Endothelial cell of umbilical vein (primary cell): Measurements from ENCODE around the gene CWC27. TPM values are rescaled to one million over a fixed set of nuclear protein-coding genes. Genes with fewer than 3 reads are reported as not detected.

ENCODE experiments used
- BruUV-seq: library from RNA; stranded (reverse); fragments of 400-500 nt; replicated peaks from 2 replicates; lab custom pipeline; 2021; lab: Mats Ljungman, UMichigan
- CTCF ChIA-PET: fragments of 300-600, 350-600 bp; sonication (Branson Sonifier 250); formaldehyde crosslinking; loops from one replicate; lab custom pipeline; 2021; ENCODE audit warnings: antibody characterized with exemption, inconsistent platforms; lab: Charles Lee
- POLR2A ChIA-PET: fragments of 300-600, 350-600 bp; sonication (Branson Sonifier 250); formaldehyde crosslinking; loops from one replicate; lab custom pipeline; 2021; ENCODE audit warnings: antibody characterized with exemption, inconsistent platforms; lab: Charles Lee
- DNase-seq: peaks from one replicate; pipeline ENCODE4 v3.0.0-alpha.2; 2011; ENCODE audit warnings: low read depth, low spot score
- FAIRE-seq: peaks from 2 replicates; lab custom pipeline; 2011; peaks lifted over from hg19 to GRCh38; lab: Jason Lieb, UNC
- H2AFZ ChIP-seq: 2 replicates; pipeline ENCODE4 v1.6.0; 2012; ENCODE audit warnings: low read depth, low read length, control low read depth, inconsistent platforms
- H3K27ac ChIP-seq: 2 replicates; pipeline ENCODE4 v1.5.1; 2011; ENCODE audit warnings: low read depth, mild to moderate bottlenecking, control low read depth, low read length, moderate library complexity; ENCODE audit not compliant: insufficient read depth
- H3K27me3 ChIP-seq, 2 experiments: 2 replicates each; pipeline versions ENCODE4 v1.6.0 to v1.6.1; 2011; ENCODE audit warnings: low read length in 2 of 2, mixed read lengths in 1 of 2; ENCODE audit not compliant: control insufficient read depth in 2 of 2, insufficient read depth in 2 of 2
- H3K36me3 ChIP-seq, 2 experiments: 2 replicates in 1 of 2; 3 replicates in 1 of 2; pipeline ENCODE4 v1.5.1; 2011; ENCODE audit warnings: low read length in 2 of 2, mild to moderate bottlenecking in 1 of 2, moderate library complexity in 1 of 2; ENCODE audit not compliant: control insufficient read depth in 2 of 2, insufficient read depth in 2 of 2; ENCODE audit errors: extremely low read depth in 1 of 2
- H3K4me1 ChIP-seq: 3 replicates; pipeline ENCODE4 v1.5.1; 2011; ENCODE audit warnings: mild to moderate bottlenecking, low read length; ENCODE audit not compliant: control insufficient read depth, insufficient read depth; ENCODE audit errors: extremely low read depth
- H3K4me2 ChIP-seq: 2 replicates; pipeline ENCODE4 v1.6.1; 2011; ENCODE audit warnings: low read length, control low read depth, mixed read lengths; ENCODE audit not compliant: insufficient read depth
- H3K4me3 ChIP-seq, 3 experiments: fragments of 200-600 bp in 1 of 3; sonication (generic), shearing (Covaris generic) in 1 of 3; replicated peaks in 1 of 3; 2 replicates each; pipeline ENCODE4 v1.5.1; 2011 to 2016; ENCODE audit warnings: control low read depth in 3 of 3, low read length in 3 of 3, mild to moderate bottlenecking in 2 of 3, inconsistent platforms in 1 of 3, low read depth in 1 of 3, moderate library complexity in 1 of 3; ENCODE audit not compliant: insufficient read depth in 1 of 3
- H3K79me2 ChIP-seq: 2 replicates; pipeline ENCODE4 v1.6.0; 2012; ENCODE audit warnings: low read length, inconsistent platforms; ENCODE audit not compliant: control insufficient read depth, insufficient read depth
- H3K9ac ChIP-seq: replicated peaks from 2 replicates; pipeline ENCODE3; 2011; ENCODE audit warnings: low read length, control low read depth; ENCODE audit not compliant: insufficient read depth; ENCODE audit errors: extremely low read depth
- H3K9me1 ChIP-seq: replicated peaks from 3 replicates; pipeline ENCODE4 v1.6.0; 2011; ENCODE audit warnings: mild to moderate bottlenecking, low read length; ENCODE audit not compliant: control insufficient read depth, insufficient read depth; ENCODE audit errors: extremely low read depth
- H3K9me3 ChIP-seq: replicated peaks from 2 replicates; pipeline ENCODE4 v1.5.1; 2012; ENCODE audit warnings: low read length, inconsistent platforms; ENCODE audit not compliant: control insufficient read depth, insufficient read depth
- H4K20me1 ChIP-seq: replicated peaks from 2 replicates; pipeline ENCODE3; 2011; ENCODE audit warnings: mild to moderate bottlenecking, low read length; ENCODE audit not compliant: control insufficient read depth, insufficient read depth; ENCODE audit errors: extremely low read depth
- CTCF ChIP-seq, 2 donors: IDR thresholded peaks; 1 replicate in 1 of 2; 2 replicates in 1 of 2; pipeline ENCODE4 v1.5.1; 2011; ENCODE audit warnings: low read length in 2 of 2, mild to moderate bottlenecking in 2 of 2, moderate library complexity in 2 of 2, control low read depth in 1 of 2, inconsistent platforms in 1 of 2, low read depth in 1 of 2; ENCODE audit not compliant: insufficient read depth in 1 of 2; ENCODE audit errors: extremely low read depth in 1 of 2
- EZH2 ChIP-seq: IDR thresholded peaks from 2 replicates; pipeline ENCODE4 v1.6.1; 2012; ENCODE audit warnings: borderline replicate concordance, low read depth, mild to moderate bottlenecking, moderate library complexity, low read length, inconsistent platforms; ENCODE audit not compliant: severe bottlenecking
- FOS ChIP-seq: IDR thresholded peaks from 2 replicates; pipeline ENCODE4 v1.6.1; 2011; ENCODE audit warnings: mild to moderate bottlenecking, low read length, moderate library complexity, borderline replicate concordance; ENCODE audit not compliant: insufficient read depth
- GATA2 ChIP-seq: IDR thresholded peaks from 2 replicates; pipeline ENCODE4 v1.7.0; 2011; ENCODE audit warnings: low read depth, mild to moderate bottlenecking, moderate library complexity, mixed read lengths, low read length; ENCODE audit not compliant: insufficient read length, insufficient read depth
- JUN ChIP-seq: IDR thresholded peaks from 2 replicates; pipeline ENCODE4 v1.6.1; 2011; ENCODE audit warnings: borderline replicate concordance, low read depth; ENCODE audit not compliant: insufficient read length, insufficient read depth
- MYC ChIP-seq: IDR thresholded peaks from one replicate; pipeline ENCODE4 v1.6.1; 2011; ENCODE audit warnings: mild to moderate bottlenecking, low read depth, low read length
- POLR2A ChIP-seq: IDR thresholded peaks from 2 replicates; pipeline ENCODE4 v1.6.1; 2012; ENCODE audit warnings: low read depth, mild to moderate bottlenecking, control low read depth, low read length
- POLR2AphosphoS5 ChIP-seq: IDR thresholded peaks from 2 replicates; pipeline ENCODE4 v1.6.1; 2012; ENCODE audit warnings: low read depth, mild to moderate bottlenecking, control low read depth, low read length, moderate library complexity; ENCODE audit not compliant: insufficient read depth
- dilution Hi-C: fragments of 300-500 bp; cut with MboI; formaldehyde crosslinking; loops from one replicate; pipeline ENCODE4 v1.15.0; 2019; ENCODE audit warnings: low sequenced_read_pairs; ENCODE audit not compliant: extremely low pct_ligation_motif_present
- intact Hi-C: fragments of 100-400 bp; cut with micrococcal nuclease; formaldehyde crosslinking; loops from one replicate; pipeline ENCODE4 v1.10.0; 2022
- polyA plus RNA-seq, 4 experiments: library from polyadenylated mRNA; depleted of rRNA in 3 of 4; stranded (reverse) in 3 of 4; unstranded in 1 of 4; fragments of >200 nt; gene quantifications; 2 replicates each; pipeline versions ENCODE4 v1.2.1 to v1.2.3, GENCODE V29; 2011 to 2012; ENCODE audit warnings: missing spikeins in 1 of 4
- total RNA-seq: library from RNA; stranded (reverse); gene quantifications from 2 replicates; pipeline ENCODE4 v1.2.3, GENCODE V29; 2021
- TF ChIP-seq, protein P1 (sequence below): IDR thresholded peaks from 2 replicates; pipeline ENCODE4 v1.6.1; 2011; ENCODE audit not compliant: insufficient read depth, insufficient read length

The CWC27 gene
- total and polyA plus RNA-seq, 2 donors (not counting 3 experiments of a cell fraction or from before 2014, with no cell fraction given), result 11.9 to 23.8 TPM

DNA sequence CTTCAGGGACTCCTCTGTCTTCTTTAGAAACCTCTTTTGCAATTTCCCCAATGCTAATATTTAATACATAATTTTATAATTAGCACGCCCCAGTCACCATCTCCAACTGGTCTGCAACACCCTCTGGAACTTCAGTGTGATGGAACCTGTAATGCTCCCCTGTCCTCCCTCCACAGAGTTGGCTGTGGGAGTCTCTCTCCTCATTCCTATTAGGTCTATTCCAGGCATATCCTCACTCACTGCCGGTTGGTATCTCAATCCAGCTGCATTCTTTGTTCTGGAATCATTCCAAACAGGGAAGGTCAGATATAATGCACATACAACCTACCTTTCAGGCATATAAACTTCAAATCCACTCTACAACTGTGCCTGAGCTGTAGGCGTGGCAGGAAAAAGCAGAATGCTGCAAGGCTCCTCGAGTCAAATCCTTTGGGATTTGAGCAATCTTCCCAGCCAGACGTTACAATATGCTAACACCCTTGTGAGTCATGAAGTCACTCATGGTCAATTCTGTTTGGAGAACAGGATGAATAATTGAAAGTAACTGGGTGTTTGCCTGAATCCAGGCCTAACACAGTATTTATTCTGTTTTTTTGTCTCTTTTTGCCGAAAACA is 293.8 kb downstream of the CWC27 start:
- DNase-seq, result peak; percentile 46
- Histone ChIP-seq H3K9me3 (no peaks in the 10 kb centered on the region), H2AFZ (peak overlapping the region; percentile 68), H4K20me1 (no peaks in the 10 kb centered on the region), H3K9me1 (no peaks in the 10 kb centered on the region), H3K27ac (no peak overlapping the region), H3K36me3 (no peaks in the 10 kb centered on the region), H3K9ac (no peak overlapping the region), H3K27me3 (no peaks in the 10 kb centered on the region), H3K4me1 (peaks cover 14% of the 10 kb centered on the region), H3K79me2 (no peaks in the 10 kb centered on the region), H3K4me2 (no peak overlapping the region), H3K4me3 (no peak overlapping the region)
- ChIA-PET CTCF (interaction anchor here (1.6 kb wide), 1 partner anchor 11 kb away, joined by 4 read pairs; no protein-coding TSS in a partner anchor), POLR2A (interaction anchor here (0.5 kb wide), 1 partner anchor 424 kb away, joined by 7 read pairs; no protein-coding TSS in a partner anchor)
- dilution Hi-C loops (no loop called here), intact Hi-C loops (no loop called here)
- peak; percentile 79 for FAIRE-seq
- BruUV-seq, result no TSS peak
- TF ChIP-seq EZH2, result no peak
- peak; percentile 70 for TF ChIP-seq FOS

DNA sequence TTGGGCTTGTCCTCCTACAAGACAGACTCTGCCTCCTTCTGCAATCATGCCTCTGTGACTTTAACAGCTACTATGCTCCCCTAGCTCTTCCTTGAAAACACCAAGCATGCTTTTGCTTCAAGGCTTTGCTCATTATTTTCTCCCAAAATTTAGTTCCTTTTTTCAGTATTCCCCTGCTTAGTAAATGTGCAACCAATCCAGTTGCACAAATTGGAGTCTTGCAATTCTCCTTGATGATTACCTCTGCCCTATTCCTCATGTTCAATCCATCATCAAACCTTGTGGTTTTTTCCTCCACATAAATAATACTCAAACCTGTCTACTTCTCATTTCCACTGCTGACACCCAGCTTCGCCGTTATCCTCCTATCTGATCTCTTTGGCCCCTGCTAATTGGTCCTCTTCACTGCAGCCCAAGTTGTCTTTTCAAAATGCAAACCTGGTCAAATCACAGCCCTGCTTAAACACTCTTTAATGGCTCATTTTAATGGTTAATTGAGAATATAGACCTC is 296.3 kb downstream of the CWC27 start:
- TF ChIP-seq POLR2A (no peak), EZH2 (no peak), CTCF (IDR thresholded peaks at IDR 0.05; ENCODE audit: extremely low read depth in 1 of 2, insufficient read depth in 1 of 2, low read depth in 1 of 2, low read length in 2 of 2) (no peak), GATA2 (no peak), JUN (no peak), FOS (no peak), POLR2AphosphoS5 (no peak), MYC (no peak)
- TF ChIP-seq, protein P1, sequence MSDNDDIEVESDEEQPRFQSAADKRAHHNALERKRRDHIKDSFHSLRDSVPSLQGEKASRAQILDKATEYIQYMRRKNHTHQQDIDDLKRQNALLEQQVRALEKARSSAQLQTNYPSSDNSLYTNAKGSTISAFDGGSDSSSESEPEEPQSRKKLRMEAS, result no peak
- Histone ChIP-seq H2AFZ (no peak overlapping the region), H3K9me3 (no peaks in the 10 kb centered on the region), H3K9me1 (no peaks in the 10 kb centered on the region), H3K4me1 (peaks cover 9% of the 10 kb centered on the region), H3K27me3 (no peaks in the 10 kb centered on the region), H3K4me2 (no peak overlapping the region), H3K79me2 (no peaks in the 10 kb centered on the region), H3K36me3 (no peaks in the 10 kb centered on the region), H3K27ac (no peak overlapping the region), H3K4me3 (no peak overlapping the region), H3K9ac (no peak overlapping the region), H4K20me1 (no peaks in the 10 kb centered on the region)
- FAIRE-seq, result no peak
- intact Hi-C loops (no loop called here), dilution Hi-C loops (no loop called here)
- DNase-seq, result no peak
- BruUV-seq, result no TSS peak
- ChIA-PET POLR2A (no interaction called here), CTCF (interaction anchor here (2.4 kb wide), 1 partner anchor 10 kb away, joined by 7 read pairs; no protein-coding TSS in a partner anchor)
